ENCODE measurements around the gene MTNR1A. TPM values are rescaled to one million over a fixed set of nuclear protein-coding genes. Genes with fewer than 3 reads are reported as not detected.

MTNR1A gene
- total and polyA plus RNA-seq, 9 of the 15 experiments (the other 6 are each of a cell fraction or from before 2014, with no cell fraction given): 0.09 to 0.12 (median 0.10) TPM; not detected in 5

GRCh38 chr4:186566068-186566467 lies 10.7 kb upstream of the MTNR1A start:
- CTCF ChIA-PET (ENCODE audit: low intra/inter-chr PET ratio): no interaction called here

More at GRCh38 chr4:186566068-186566467, 10.7 kb upstream of the MTNR1A start:
- Histone ChIP-seq H3K36me3 (ENCODE audit: control insufficient read depth, insufficient read depth, low read length) (no peaks in the 10 kb centered on the region), H3K79me2 (ENCODE audit: control insufficient read depth, insufficient read depth, low read length) (no peaks in the 10 kb centered on the region), H3K4me3 (no peak overlapping the region), H3K9me3 (replicated peaks; ENCODE audit: control insufficient read depth, insufficient read depth, low read depth, low read length) (no peaks in the 10 kb centered on the region), H2AFZ (ENCODE audit: low read depth, low read length) (no peak overlapping the region), H3K9ac (ENCODE audit: insufficient read depth in 1 of 2, low read depth in 2 of 2, low read length in 2 of 2) (no peak overlapping the region), H3K27ac (ENCODE audit: extremely low read depth, low read depth, low read length) (no peak overlapping the region), H3K4me2 (ENCODE audit: insufficient read depth, low read length) (no peak overlapping the region), H3K27me3 (ENCODE audit: control insufficient read depth in 2 of 2, insufficient read depth in 2 of 2, low read length in 2 of 2) (peaks cover 27 to 39% of the 10 kb centered on the region in 2 experiments), H4K20me1 (replicated peaks; ENCODE audit: control insufficient read depth, insufficient read depth, low read length) (no peaks in the 10 kb centered on the region), H3K9me1 (ENCODE audit: control insufficient read depth, insufficient read depth, low read length) (no peaks in the 10 kb centered on the region), H3K4me1 (replicated peaks in 1 of 2; ENCODE audit: control insufficient read depth in 2 of 2, insufficient read depth in 2 of 2, low read length in 2 of 2) (no peaks in the 10 kb centered on the region; a peak in 1 of 5 replicates)
- ATAC-seq (no peak), FAIRE-seq (no peak), DNase-seq (ENCODE audit: extremely low read depth in 1 of 4, low spot score in 3 of 4) (no peak)
- TF ChIP-seq ZBTB26 (CRISPR knock-in tag; IDR thresholded peaks at IDR 0.05) (no peak), MAFG (tag; conservative IDR thresholded peaks at IDR 0.05) (peak; percentile 75), CBX5 (IDR thresholded peaks at IDR 0.05; ENCODE audit: borderline replicate concordance, low read depth) (no peak), NELFE (IDR thresholded peaks at IDR 0.05; ENCODE audit: insufficient read depth, insufficient read length) (no peak), ZNF316 (IDR thresholded peaks at IDR 0.05) (peak; percentile 69), NCOA4 (IDR thresholded peaks at IDR 0.05; ENCODE audit: partially characterized antibody) (no peak), NFE2 (IDR thresholded peaks at IDR 0.05; ENCODE audit: low read depth) (peak; percentile 69), TEAD4 (IDR thresholded peaks at IDR 0.05; ENCODE audit: low read length) (no peak), TEAD4 (CRISPR knock-in tag; IDR thresholded peaks at IDR 0.05; ENCODE audit: borderline replicate concordance) (no peak), HDAC6 (IDR thresholded peaks at IDR 0.05; ENCODE audit: low read depth, low read length) (no peak), U2AF2 (optimal IDR thresholded peaks at IDR 0.05; ENCODE audit: low read depth, low read length) (no peak), C11orf30 (IDR thresholded peaks at IDR 0.05; ENCODE audit: low read depth) (peak; percentile 66; the same call in 1 of the 2 replicates), ATF7 (IDR thresholded peaks at IDR 0.05) (no peak), ZNF175 (CRISPR knock-in tag; IDR thresholded peaks at IDR 0.05; ENCODE audit: low read depth) (no peak), DIDO1 (tag; IDR thresholded peaks at IDR 0.05; ENCODE audit: low read depth) (no peak)
- POLR2A ChIA-PET: no interaction called here
- in situ Hi-C loops (cut with MboI) (no loop called here), intact Hi-C loops (cut with micrococcal nuclease) (no loop called here)
- 7% methylated on average over 7 of the region's 7 CpGs for WGBS (ENCODE audit: insufficient coverage, low coverage, missing lambda C conversion rate)
- no TSS peak for BruUV-seq (replicated peaks)
